NOMO-1 treated with DMSO at 0.1 percent for 48 hours (cell line): ENCODE data around the gene GRIK3.
"Not testable (repeated sequence)": the region's sequence is repeated elsewhere in the genome, so short reads cannot be mapped to it uniquely, and the experiment has no call there.

Experiments used
- DNase-seq: peaks from one replicate; lab custom pipeline; 2025; ENCODE audit not compliant: unreplicated experiment; lab: John Stamatoyannopoulos, UW

The GRIK3 gene

GRCh38 chr1:36771240-36771639, 263.1 kb downstream of the GRIK3 start:
- no peak for DNase-seq

GRCh38 chr1:36769886-36770830, 264.2 kb downstream of the GRIK3 start:
- no peak for DNase-seq

GRCh38 chr1:36768486-36769178, 265.7 kb downstream of the GRIK3 start:
- DNase-seq, result no peak

GRCh38 chr1:36767429-36767828, 266.9 kb downstream of the GRIK3 start:
- not testable (repeated sequence) for DNase-seq

- no peak for DNase-seq
Observed at GRCh38 chr1:36766481-36766880, 267.8 kb downstream of the GRIK3 start.

GRCh38 chr1:36765785-36766300, 268.5 kb downstream of the GRIK3 start:
- no peak for DNase-seq

- no peak for DNase-seq
Observed at GRCh38 chr1:36764798-36765197, 269.5 kb downstream of the GRIK3 start.

GRCh38 chr1:36763771-36764170, 270.5 kb downstream of the GRIK3 start:
- no peak for DNase-seq

- no peak for DNase-seq
Observed at GRCh38 chr1:36762174-36762573, 272.1 kb downstream of the GRIK3 start.

GRCh38 chr1:36761113-36761512, 273.2 kb downstream of the GRIK3 start:
- no peak for DNase-seq

GRCh38 chr1:36760081-36760480, 274.2 kb downstream of the GRIK3 start:
- DNase-seq, result no peak

- no peak for DNase-seq
Observed at GRCh38 chr1:36759355-36759754, 275.0 kb downstream of the GRIK3 start.

GRCh38 chr1:36755303-36756230, 278.7 kb downstream of the GRIK3 start:
- no peak for DNase-seq

- no peak for DNase-seq
Observed at GRCh38 chr1:36754366-36754765, 279.9 kb downstream of the GRIK3 start.

GRCh38 chr1:36753451-36753850, 280.9 kb downstream of the GRIK3 start:
- no peak for DNase-seq

GRCh38 chr1:36752891-36753361, 281.4 kb downstream of the GRIK3 start:
- DNase-seq, result no peak

- no peak for DNase-seq
Observed at GRCh38 chr1:36752431-36752830, 281.9 kb downstream of the GRIK3 start.

- DNase-seq, result no peak
Observed at GRCh38 chr1:36751525-36751924, 282.8 kb downstream of the GRIK3 start.

GRCh38 chr1:36748466-36748865, 285.8 kb downstream of the GRIK3 start:
- no peak for DNase-seq
